HG03558 (cell line): Measurements from ENCODE around the gene SNU13.
"Not testable (repeated sequence)": the region's sequence is repeated elsewhere in the genome, so short reads cannot be mapped to it uniquely, and the experiment has no call there.

Experiments used
- ATAC-seq: cut with Tn5 transposase; IDR thresholded peaks from one replicate; pipeline ENCODE4 v1.9.1; 2021; ENCODE audit warnings: moderate number of reproducible peaks; ENCODE audit not compliant: unreplicated experiment; ENCODE audit errors: extremely low read depth

Gene SNU13

GRCh38 chr22:41647771-41648170, 40.9 kb downstream of the SNU13 start:
- ATAC-seq: no peak

GRCh38 chr22:41642331-41643110, 46.1 kb downstream of the SNU13 start:
- no peak for ATAC-seq

- ATAC-seq: no peak
Measured at GRCh38 chr22:41641854-41642253, 46.8 kb downstream of the SNU13 start.

- no peak for ATAC-seq
Measured at GRCh38 chr22:41638748-41639147, 49.9 kb downstream of the SNU13 start.

GRCh38 chr22:41638124-41638523, 50.5 kb downstream of the SNU13 start:
- ATAC-seq: no peak

- not testable (repeated sequence) for ATAC-seq
Measured at GRCh38 chr22:41637623-41638022, 51.0 kb downstream of the SNU13 start.

GRCh38 chr22:41636467-41636866, 52.2 kb downstream of the SNU13 start:
- no peak for ATAC-seq

GRCh38 chr22:41634610-41635009, 54.1 kb downstream of the SNU13 start:
- ATAC-seq: not testable (repeated sequence)

- ATAC-seq: not testable (repeated sequence)
Measured at GRCh38 chr22:41631615-41632014, 57.1 kb downstream of the SNU13 start.

GRCh38 chr22:41631115-41631514, 57.6 kb downstream of the SNU13 start:
- ATAC-seq: not testable (repeated sequence)

GRCh38 chr22:41625577-41625976, 63.1 kb downstream of the SNU13 start:
- ATAC-seq: no peak
